Prostate gland (tissue), 2 donors: ENCODE results near the gene CLBA1.

ENCODE experiments used
- POLR2A ChIP-seq: fragments of 450-650 bp; IDR thresholded peaks from one replicate; pipeline ENCODE4 v1.6.1; 2016; ENCODE audit warnings: antibody characterized with exemption, mild to moderate bottlenecking
- POLR2AphosphoS5 ChIP-seq: sonication (generic); formaldehyde crosslinking; IDR thresholded peaks from one replicate; pipeline ENCODE4 v1.6.1; 2017; ENCODE audit warnings: antibody characterized with exemption
- TF ChIP-seq, protein P1 (sequence below), 4 experiments: fragments of 200-600 bp in 2 of 4; fragments of 450-650 bp in 2 of 4; sonication (generic) in 2 of 4; IDR thresholded peaks; 1 replicate in 3 of 4; 2 replicates in 1 of 4; pipeline ENCODE4 v1.5.1; 2016 to 2019; ENCODE audit warnings: antibody characterized with exemption in 4 of 4, mild to moderate bottlenecking in 2 of 4, moderate library complexity in 2 of 4

DNA sequence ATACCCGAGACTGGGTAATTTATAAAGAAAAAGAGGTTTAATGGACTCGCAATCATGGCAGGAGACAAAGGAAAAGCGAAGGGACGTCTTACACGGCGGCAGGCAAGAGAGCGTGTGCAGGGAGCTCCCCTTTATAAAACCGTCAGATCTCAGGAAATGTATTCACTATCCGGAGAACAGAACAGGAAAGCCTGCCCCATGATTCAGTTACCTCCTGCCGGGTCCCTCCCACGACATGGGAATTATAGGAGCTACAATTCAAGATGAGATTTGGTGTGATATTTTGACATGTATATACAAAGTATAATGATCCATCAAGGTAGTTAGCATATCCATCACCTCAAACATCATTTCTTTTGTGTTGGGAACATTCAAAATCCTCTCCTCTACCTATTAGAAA, 37.6 kb downstream of the CLBA1 start:
- TF ChIP-seq, protein P1, sequence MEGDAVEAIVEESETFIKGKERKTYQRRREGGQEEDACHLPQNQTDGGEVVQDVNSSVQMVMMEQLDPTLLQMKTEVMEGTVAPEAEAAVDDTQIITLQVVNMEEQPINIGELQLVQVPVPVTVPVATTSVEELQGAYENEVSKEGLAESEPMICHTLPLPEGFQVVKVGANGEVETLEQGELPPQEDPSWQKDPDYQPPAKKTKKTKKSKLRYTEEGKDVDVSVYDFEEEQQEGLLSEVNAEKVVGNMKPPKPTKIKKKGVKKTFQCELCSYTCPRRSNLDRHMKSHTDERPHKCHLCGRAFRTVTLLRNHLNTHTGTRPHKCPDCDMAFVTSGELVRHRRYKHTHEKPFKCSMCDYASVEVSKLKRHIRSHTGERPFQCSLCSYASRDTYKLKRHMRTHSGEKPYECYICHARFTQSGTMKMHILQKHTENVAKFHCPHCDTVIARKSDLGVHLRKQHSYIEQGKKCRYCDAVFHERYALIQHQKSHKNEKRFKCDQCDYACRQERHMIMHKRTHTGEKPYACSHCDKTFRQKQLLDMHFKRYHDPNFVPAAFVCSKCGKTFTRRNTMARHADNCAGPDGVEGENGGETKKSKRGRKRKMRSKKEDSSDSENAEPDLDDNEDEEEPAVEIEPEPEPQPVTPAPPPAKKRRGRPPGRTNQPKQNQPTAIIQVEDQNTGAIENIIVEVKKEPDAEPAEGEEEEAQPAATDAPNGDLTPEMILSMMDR (IDR thresholded peaks at IDR 0.05): no peak
- TF ChIP-seq POLR2A (no peak), POLR2AphosphoS5 (no peak)
